H9 (cell line): ENCODE data around the gene TRAF2. TPM values are rescaled to one million over a fixed set of nuclear protein-coding genes. Genes with fewer than 3 reads are reported as not detected.

ENCODE experiments used
- DNase-seq: peaks from one replicate; pipeline ENCODE4 v3.0.0-alpha.2; 2017
- H2AFZ ChIP-seq: one replicate; pipeline ENCODE4 v1.6.1; 2013; ENCODE audit warnings: mild to moderate bottlenecking, low read length, control low read depth, moderate library complexity
- H2AK5ac ChIP-seq: 2 replicates; pipeline ENCODE4 v1.6.1; 2013; ENCODE audit warnings: low read length, control low read depth, mixed read lengths; ENCODE audit not compliant: insufficient read length
- H2BK120ac ChIP-seq: one replicate; pipeline ENCODE4 v1.6.1; 2013; ENCODE audit warnings: low read depth, mild to moderate bottlenecking, low read length, control low read depth, inconsistent platforms; ENCODE audit not compliant: poor library complexity, severe bottlenecking
- H2BK12ac ChIP-seq: 2 replicates; pipeline ENCODE4 v1.6.1; 2013; ENCODE audit warnings: low read length, control low read depth, mixed read lengths, low read depth; ENCODE audit not compliant: insufficient read length
- H2BK15ac ChIP-seq: 2 replicates; pipeline ENCODE4 v1.6.1; 2013; ENCODE audit warnings: low read depth, low read length, control low read depth
- H2BK20ac ChIP-seq: one replicate; pipeline ENCODE4 v1.6.1; 2013; ENCODE audit warnings: low read depth, mild to moderate bottlenecking, low read length, control low read depth, inconsistent platforms; ENCODE audit not compliant: poor library complexity, severe bottlenecking
- H2BK5ac ChIP-seq: 2 replicates; pipeline ENCODE4 v1.6.1; 2013; ENCODE audit warnings: low read length, control low read depth, mixed read lengths; ENCODE audit not compliant: insufficient read length
- H3K14ac ChIP-seq: 2 replicates; pipeline ENCODE4 v1.6.1; 2013; ENCODE audit warnings: low read length, control low read depth; ENCODE audit not compliant: insufficient read depth
- H3K18ac ChIP-seq: 2 replicates; pipeline ENCODE4 v1.6.1; 2013; ENCODE audit warnings: low read depth, mild to moderate bottlenecking, mixed read lengths, low read length, control low read depth; ENCODE audit not compliant: insufficient read length
- H3K23ac ChIP-seq: 2 replicates; pipeline ENCODE4 v1.6.1; 2013; ENCODE audit warnings: low read length, control low read depth, mixed read lengths, low read depth; ENCODE audit not compliant: insufficient read length
- H3K23me2 ChIP-seq: 2 replicates; pipeline ENCODE4 v1.6.1; 2013; ENCODE audit warnings: low read depth, mild to moderate bottlenecking, mixed read lengths, low read length, control low read depth; ENCODE audit not compliant: insufficient read length, poor library complexity, severe bottlenecking
- H3K27ac ChIP-seq: 2 replicates; pipeline ENCODE4 v1.5.1; 2013; ENCODE audit warnings: low read length, control low read depth, mixed read lengths, low read depth; ENCODE audit not compliant: insufficient read length
- H3K27me3 ChIP-seq: 2 replicates; pipeline ENCODE4 v1.6.1; 2013; ENCODE audit warnings: low read length, control low read depth, inconsistent platforms; ENCODE audit not compliant: insufficient read depth
- H3K4ac ChIP-seq: 2 replicates; pipeline ENCODE4 v1.6.1; 2013; ENCODE audit warnings: low read depth, mild to moderate bottlenecking, control low read depth, inconsistent platforms, low read length, moderate library complexity
- H3K4me1 ChIP-seq: 2 replicates; pipeline ENCODE4 v1.6.1; 2013; ENCODE audit warnings: low read length, control low read depth, inconsistent platforms; ENCODE audit not compliant: insufficient read depth
- H3K4me2 ChIP-seq: 2 replicates; pipeline ENCODE4 v1.6.1; 2013; ENCODE audit warnings: low read length, control low read depth, mixed read lengths; ENCODE audit not compliant: insufficient read length, insufficient read depth
- H3K56ac ChIP-seq: 2 replicates; pipeline ENCODE4 v1.6.1; 2013; ENCODE audit warnings: low read depth, mild to moderate bottlenecking, mixed read lengths, low read length, control low read depth; ENCODE audit not compliant: insufficient read length
- H3K79me1 ChIP-seq: 2 replicates; pipeline ENCODE4 v1.6.1; 2013; ENCODE audit warnings: low read depth, mild to moderate bottlenecking, moderate library complexity, low read length, control low read depth, inconsistent platforms; ENCODE audit not compliant: insufficient read depth, poor library complexity, severe bottlenecking
- H3K79me2 ChIP-seq: 2 replicates; pipeline ENCODE4 v1.6.1; 2013; ENCODE audit warnings: low read length, control low read depth, inconsistent platforms; ENCODE audit not compliant: insufficient read depth
- H3K9ac ChIP-seq: 2 replicates; pipeline ENCODE4 v1.6.1; 2013; ENCODE audit warnings: low read length, control low read depth, mixed read lengths; ENCODE audit not compliant: insufficient read length; ENCODE audit errors: extremely low read depth
- H3K9me3 ChIP-seq: one replicate; pipeline ENCODE4 v1.6.1; 2013; ENCODE audit warnings: low read depth, low read length, inconsistent platforms; ENCODE audit not compliant: control insufficient read depth
- H3T11ph ChIP-seq: one replicate; pipeline ENCODE4 v1.6.1; 2013; ENCODE audit warnings: mild to moderate bottlenecking, low read length, control low read depth, inconsistent platforms
- H4K20me1 ChIP-seq: one replicate; pipeline ENCODE4 v1.6.1; 2013; ENCODE audit not compliant: control insufficient read depth, insufficient read length, insufficient read depth
- H4K5ac ChIP-seq: 2 replicates; pipeline ENCODE4 v1.6.1; 2013; ENCODE audit warnings: low read depth, mild to moderate bottlenecking, mixed read lengths, low read length, control low read depth; ENCODE audit not compliant: insufficient read length
- H4K8ac ChIP-seq: replicated peaks from 2 replicates; pipeline ENCODE4 v1.6.1; 2013; ENCODE audit warnings: low read length, control low read depth, mixed read lengths, low read depth; ENCODE audit not compliant: insufficient read length
- H4K91ac ChIP-seq: 2 replicates; pipeline ENCODE4 v1.6.1; 2013; ENCODE audit warnings: low read depth, mild to moderate bottlenecking, moderate library complexity, mixed read lengths, low read length, control low read depth; ENCODE audit not compliant: insufficient read length
- H3K27ac Mint-ChIP-seq, 3 experiments: 2 replicates in 2 of 3; 3 replicates in 1 of 3; pipeline ENCODE4 v1.8.0; 2020 to 2021; ENCODE audit warnings: mixed read lengths in 3 of 3, mild to moderate bottlenecking in 1 of 3, moderate library complexity in 1 of 3
- H3K27me3 Mint-ChIP-seq: 2 replicates; pipeline ENCODE4 v1.8.0; 2021; ENCODE audit warnings: low read depth, mild to moderate bottlenecking, moderate library complexity, mixed read lengths
- H3K36me3 Mint-ChIP-seq, 3 experiments: 2 replicates in 2 of 3; 3 replicates in 1 of 3; pipeline ENCODE4 v1.8.0; 2020 to 2021; ENCODE audit warnings: low read depth in 3 of 3, mixed read lengths in 3 of 3; ENCODE audit not compliant: insufficient read depth in 1 of 3
- H3K4me1 Mint-ChIP-seq, 2 experiments: 2 replicates each; pipeline ENCODE4 v1.8.0; 2020; ENCODE audit warnings: mixed read lengths in 2 of 2
- H3K4me3 Mint-ChIP-seq, 2 experiments: 2 replicates in 1 of 2; 3 replicates in 1 of 2; pipeline ENCODE4 v1.8.0; 2020 to 2021; ENCODE audit warnings: mild to moderate bottlenecking in 2 of 2, mixed read lengths in 2 of 2, moderate library complexity in 1 of 2
- H3K9me3 Mint-ChIP-seq, 2 experiments: 2 replicates in 1 of 2; 3 replicates in 1 of 2; pipeline ENCODE4 v1.8.0; 2020; ENCODE audit warnings: mild to moderate bottlenecking in 2 of 2, mixed read lengths in 2 of 2, moderate library complexity in 1 of 2
- CTCF ChIP-seq: fragments of 200-600 bp; sonication (generic); conservative IDR thresholded peaks from 3 replicates; pipeline ENCODE4 v1.8.0; 2021; ENCODE audit warnings: antibody characterized with exemption, mild to moderate bottlenecking
- WGBS: extraction: QIAGEN DNeasy Blood & Tissue Kit; methylation state at CpG from one replicate; pipeline ENCODE4 v1.1.7; 2013; ENCODE audit warnings: missing lambda C conversion rate, low lambda C conversion rate, mixed read lengths; ENCODE audit not compliant: insufficient read length; ENCODE audit errors: extremely low coverage; 5-methylcytosine and 5-hydroxymethylcytosine counted together
- total RNA-seq: library from RNA; stranded (reverse); gene quantifications from 2 replicates; pipeline ENCODE4 v1.2.1, GENCODE V29; 2021

The TRAF2 gene
- total RNA-seq, 1 experiment from 2014 or later, result 48.8 TPM

GRCh38 chr9:136971746-136972145 is 85.4 kb downstream of the TRAF2 start:
- no peak overlapping the region for H3K4me3 Mint-ChIP-seq

More at GRCh38 chr9:136971746-136972145, 85.4 kb downstream of the TRAF2 start:
- Histone ChIP-seq H3K79me2 (no peaks in the 10 kb centered on the region), H3T11ph (no peak overlapping the region), H3K9ac (no peak overlapping the region), H3K27ac (no peak overlapping the region), H3K9me3 (no peaks in the 10 kb centered on the region), H3K56ac (no peak overlapping the region), H2AK5ac (no peak overlapping the region), H3K18ac (no peak overlapping the region), H4K20me1 (no peaks in the 10 kb centered on the region), H4K91ac (no peak overlapping the region), H3K27me3 (no peaks in the 10 kb centered on the region), H2BK20ac (no peak overlapping the region), H3K4ac (no peak overlapping the region), H2BK15ac (no peak overlapping the region), H3K23me2 (no peaks in the 10 kb centered on the region), H2AFZ (no peak overlapping the region), H3K4me2 (no peak overlapping the region), H4K8ac (no peak overlapping the region), H3K79me1 (no peaks in the 10 kb centered on the region), H3K4me1 (no peaks in the 10 kb centered on the region), H2BK5ac (no peak overlapping the region), H2BK12ac (no peak overlapping the region), H3K23ac (no peak overlapping the region), H4K5ac (no peak overlapping the region), H2BK120ac (no peak overlapping the region), H3K14ac (no peak overlapping the region; the same call in 1 of the 2 replicates)
- no peak for TF ChIP-seq CTCF
- Mint-ChIP-seq H3K27me3 (peaks cover 4% of the 10 kb centered on the region), H3K4me1 (0 out of 4 replicates have a peak, but pooled peaks cover 0 to 2% of the 10 kb centered on the region in 2 experiments), H3K27ac (no peak overlapping the region), H3K9me3 (no peaks in the 10 kb centered on the region), H3K36me3 (no peaks in the 10 kb centered on the region)
- no peak for DNase-seq
- no CpG with 5 or more reads among the region's 14 CpGs for WGBS
